Spleen (tissue), 11 donors: ENCODE measurements around the gene KCNK6. TPM values are rescaled to one million over a fixed set of nuclear protein-coding genes. Genes with fewer than 3 reads are reported as not detected.
A peak's percentile ranks its signal among the peaks of the same experiment; 100 is the strongest.

Source experiments
- DNase-seq: peaks from one replicate; pipeline ENCODE4 v3.0.0-alpha.2; 2020
- H3K27ac ChIP-seq, 8 donors: fragments of 200-600 bp; sonication (generic) in 7 of 8; 1 replicate in 4 of 8; 2 replicates in 4 of 8; pipeline versions ENCODE4 v1.5.0 to v1.8.0; 2016 to 2021; ENCODE audit warnings: inconsistent platforms in 4 of 8, mild to moderate bottlenecking in 4 of 8, moderate library complexity in 1 of 8
- H3K27me3 ChIP-seq, 7 donors: fragments of 200-600 bp; sonication (generic) in 6 of 7; replicated peaks in 1 of 7; 1 replicate in 4 of 7; 2 replicates in 3 of 7; pipeline versions ENCODE4 v1.5.0 to v1.8.0; 2016 to 2021; ENCODE audit warnings: inconsistent platforms in 3 of 7, mild to moderate bottlenecking in 1 of 7
- H3K36me3 ChIP-seq, 6 donors: fragments of 200-600 bp; sonication (generic) in 5 of 6; 1 replicate in 4 of 6; 2 replicates in 2 of 6; pipeline versions ENCODE4 v1.5.0 to v1.8.0; 2016 to 2021; ENCODE audit warnings: inconsistent platforms in 2 of 6
- H3K4me1 ChIP-seq, 6 donors: fragments of 200-600 bp; sonication (generic) in 5 of 6; 1 replicate in 3 of 6; 2 replicates in 3 of 6; pipeline versions ENCODE4 v1.5.0 to v1.8.0; 2016 to 2021; ENCODE audit warnings: inconsistent platforms in 3 of 6
- H3K4me3 ChIP-seq, 8 donors: fragments of 200-600 bp; sonication (generic) in 7 of 8; 1 replicate in 4 of 8; 2 replicates in 4 of 8; pipeline versions ENCODE4 v1.5.0 to v1.8.0; 2016 to 2021; ENCODE audit warnings: inconsistent platforms in 4 of 8, mild to moderate bottlenecking in 4 of 8, moderate library complexity in 2 of 8
- H3K9me3 ChIP-seq, 8 donors: fragments of 200-600 bp; sonication (generic) in 7 of 8; 1 replicate in 4 of 8; 2 replicates in 4 of 8; pipeline versions ENCODE4 v1.5.0 to v1.8.0; 2016 to 2021; ENCODE audit warnings: inconsistent platforms in 4 of 8
- POLR2A ChIP-seq, 3 donors: fragments of 450-650 bp; IDR thresholded peaks; one replicate each; pipeline ENCODE4 v1.5.1; 2017; ENCODE audit warnings: antibody characterized with exemption in 3 of 3, mild to moderate bottlenecking in 1 of 3
- POLR2AphosphoS5 ChIP-seq, 3 donors: sonication (generic); formaldehyde crosslinking; IDR thresholded peaks; one replicate each; pipeline ENCODE4 v1.5.1; 2017; ENCODE audit warnings: antibody characterized with exemption in 3 of 3
- WGBS, 5 donors: extraction: QIAGEN DNeasy Blood & Tissue Kit in 3 of 5; methylation state at CpG; one replicate each; pipeline versions ENCODE4 v1.1.5 to v1.1.7; 2013 to 2018; 5-methylcytosine and 5-hydroxymethylcytosine counted together
- intact Hi-C: fragments of 100-400 bp; cut with DNase I; formaldehyde crosslinking; loops from one replicate; pipeline ENCODE4 v1.15.0; 2023; ENCODE audit warnings: low total_unique reads
- polyA plus RNA-seq, 3 donors: library from polyadenylated mRNA; stranded (reverse); fragments of 200-250 nt; gene quantifications; one replicate each; pipeline ENCODE4 v1.2.1, GENCODE V29; 2013
- total RNA-seq, 7 donors: library from RNA; depleted of rRNA in 3 of 7; stranded (reverse); fragments of >200 nt in 3 of 7; fragmentation: NEBNext Ultra II Directional in 4 of 7; extraction: Animal tissue kit (Norgen Biotek cat#: 25700) in 4 of 7; gene quantifications; one replicate each; pipeline versions ENCODE4 v1.1.0 to v1.2.1, GENCODE V29; 2016 to 2021
- TF ChIP-seq, protein P1 (sequence below), 11 experiments: fragments of 200-600 bp in 7 of 11; fragments of 450-650 bp in 4 of 11; sonication (generic) in 4 of 11; IDR thresholded peaks in 8 of 11; conservative IDR thresholded peaks in 3 of 11; 1 replicate in 7 of 11; 2 replicates in 4 of 11; pipeline versions ENCODE4 v1.4.0 to v1.8.0; 2016 to 2021; ENCODE audit warnings: antibody characterized with exemption in 11 of 11, inconsistent platforms in 4 of 11, mild to moderate bottlenecking in 1 of 11
- donor health status: healthy with polysubstance abuse.
- donor health status: DM: no; HTN: no; CAD: no; lungs with moderate emphysema.
- donor health status: DM: no; HTN: no; CAD: no.
- donor health status: Bipolar disorder and iron deficiency.
- donor health status: healthy.
- donor health status: DM: no; HTN: no; CAD: no.
- donor health status: DM: yes; HTN: yes; CAD: no.

The KCNK6 gene
- total and polyA plus RNA-seq, 10 donors = 3.8 to 25.9 (median 13.6) TPM

DNA sequence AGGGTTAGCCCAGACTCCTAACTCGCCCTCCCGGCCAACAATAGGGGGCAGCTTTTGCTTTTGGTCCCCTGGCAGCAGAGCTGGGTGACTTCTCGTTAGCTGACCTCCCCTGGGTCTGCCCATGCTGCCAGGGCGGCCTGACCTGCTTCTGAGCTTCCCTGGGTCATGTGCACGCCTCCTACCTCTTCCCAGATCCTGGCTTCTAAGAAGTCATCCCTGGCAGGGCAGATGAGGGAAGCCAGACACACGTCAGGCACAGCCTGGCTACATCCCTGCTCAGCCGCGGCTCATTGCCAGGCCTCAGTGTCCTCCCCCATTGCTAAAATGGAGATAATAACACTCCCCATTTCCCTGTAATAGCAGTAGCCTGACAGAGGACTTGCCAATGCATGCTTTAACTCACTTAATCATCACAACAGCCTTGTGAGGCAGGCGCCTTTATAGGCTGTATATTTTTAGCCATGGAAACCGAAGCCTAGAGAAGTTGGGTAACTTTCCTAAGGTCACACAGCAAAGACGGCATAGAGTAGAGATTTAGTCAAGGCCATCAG lies 2.1 kb downstream of the KCNK6 start:
- H3K27me3 ChIP-seq = no peaks in the 10 kb centered on the region
- peaks cover 0 to 41% (median 18%) of the 10 kb centered on the region in 6 donors for H3K36me3 ChIP-seq
- H3K4me3 ChIP-seq = peak overlapping the region in 5 of 8 donors; percentile 64 to 74 (median 69)
- H3K9me3 ChIP-seq = no peaks in the 10 kb centered on the region
- DNase-seq = no peak
- WGBS, 5 donors = 54 to 73% (median 68%) methylated on average over 9 to 11 of the region's 11 CpGs
- H3K27ac ChIP-seq = peak overlapping the region in 7 of 8 donors; percentile 84 to 93 (median 86)
- peaks cover 26 to 79% (median 63%) of the 10 kb centered on the region in 6 donors for H3K4me1 ChIP-seq
- TF ChIP-seq POLR2A (IDR thresholded peaks at IDR 0.05) = no peak
- TF ChIP-seq POLR2AphosphoS5 (IDR thresholded peaks at IDR 0.05) = peak; percentile 64 to 80 (median 78)
- intact Hi-C loops = no loop called here

DNA sequence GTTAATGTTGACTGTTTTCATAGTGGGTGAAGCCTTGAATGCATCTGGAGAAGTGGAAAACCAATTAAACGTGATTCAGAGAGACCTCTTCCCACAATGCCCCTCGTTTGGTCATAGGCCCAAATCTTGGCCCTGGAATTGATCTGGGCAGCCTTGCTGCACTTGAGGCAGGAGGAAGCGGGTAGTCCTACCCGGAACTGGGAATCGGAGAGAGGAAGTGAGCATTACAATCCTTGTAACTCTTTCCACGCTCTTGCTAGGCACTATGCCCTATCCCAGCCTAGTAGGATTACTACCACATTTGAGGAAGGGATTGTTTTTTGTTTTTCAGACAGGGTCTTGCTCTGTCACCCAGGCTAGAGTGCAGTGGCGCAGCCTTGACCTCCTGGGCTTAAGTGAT lies 3.6 kb downstream of the KCNK6 start:
- TF ChIP-seq, protein P1, sequence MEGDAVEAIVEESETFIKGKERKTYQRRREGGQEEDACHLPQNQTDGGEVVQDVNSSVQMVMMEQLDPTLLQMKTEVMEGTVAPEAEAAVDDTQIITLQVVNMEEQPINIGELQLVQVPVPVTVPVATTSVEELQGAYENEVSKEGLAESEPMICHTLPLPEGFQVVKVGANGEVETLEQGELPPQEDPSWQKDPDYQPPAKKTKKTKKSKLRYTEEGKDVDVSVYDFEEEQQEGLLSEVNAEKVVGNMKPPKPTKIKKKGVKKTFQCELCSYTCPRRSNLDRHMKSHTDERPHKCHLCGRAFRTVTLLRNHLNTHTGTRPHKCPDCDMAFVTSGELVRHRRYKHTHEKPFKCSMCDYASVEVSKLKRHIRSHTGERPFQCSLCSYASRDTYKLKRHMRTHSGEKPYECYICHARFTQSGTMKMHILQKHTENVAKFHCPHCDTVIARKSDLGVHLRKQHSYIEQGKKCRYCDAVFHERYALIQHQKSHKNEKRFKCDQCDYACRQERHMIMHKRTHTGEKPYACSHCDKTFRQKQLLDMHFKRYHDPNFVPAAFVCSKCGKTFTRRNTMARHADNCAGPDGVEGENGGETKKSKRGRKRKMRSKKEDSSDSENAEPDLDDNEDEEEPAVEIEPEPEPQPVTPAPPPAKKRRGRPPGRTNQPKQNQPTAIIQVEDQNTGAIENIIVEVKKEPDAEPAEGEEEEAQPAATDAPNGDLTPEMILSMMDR (IDR thresholded peaks at IDR 0.05 in 8 of 11, conservative IDR thresholded peaks at IDR 0.05 in 3 of 11) = no peak
- peak in 1 of 3 donors; percentile 24 for TF ChIP-seq POLR2AphosphoS5 (IDR thresholded peaks at IDR 0.05)
- H3K27me3 ChIP-seq = no peaks in the 10 kb centered on the region
- H3K4me3 ChIP-seq = no peak overlapping the region
- H3K36me3 ChIP-seq = peaks cover 5 to 57% (median 34%) of the 10 kb centered on the region in 6 donors
- H3K27ac ChIP-seq = peak overlapping the region in 6 of 8 donors; percentile 16 to 93 (median 86)
- peaks cover 18 to 63% (median 50%) of the 10 kb centered on the region in 6 donors for H3K4me1 ChIP-seq
- H3K9me3 ChIP-seq = no peaks in the 10 kb centered on the region
- DNase-seq = no peak
- intact Hi-C loops = no loop called here
- WGBS, 5 donors = 53 to 67% (median 63%) methylated on average over 7 of the region's 7 CpGs

DNA sequence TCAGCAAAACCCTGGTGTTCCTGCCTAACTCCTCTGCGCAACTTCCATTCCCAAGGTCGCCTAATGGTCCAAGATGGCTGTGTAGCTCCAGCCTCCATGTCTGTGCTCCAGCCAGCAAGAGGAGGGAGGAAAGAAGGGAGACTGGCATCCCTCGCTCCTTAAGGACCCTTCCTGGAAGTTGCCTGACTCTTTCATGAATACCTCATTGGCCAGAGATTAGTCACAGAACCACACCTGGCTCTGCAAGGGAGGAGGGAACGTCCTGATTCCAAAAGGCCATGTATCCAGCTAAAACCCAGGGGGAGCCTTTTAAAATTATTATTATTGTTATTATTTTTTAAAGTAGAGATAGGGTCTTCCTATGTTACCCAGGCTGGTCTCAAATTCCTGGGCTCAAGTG lies 4.8 kb downstream of the KCNK6 start:
- Histone ChIP-seq H3K27ac (no peak overlapping the region), H3K9me3 (no peaks in the 10 kb centered on the region), H3K36me3 (peaks cover 5 to 68% (median 36%) of the 10 kb centered on the region in 6 donors), H3K27me3 (no peaks in the 10 kb centered on the region), H3K4me1 (peaks cover 9 to 51% (median 39%) of the 10 kb centered on the region in 6 donors), H3K4me3 (no peak overlapping the region)
- no peak for DNase-seq
- intact Hi-C loops = no loop called here
- TF ChIP-seq, protein P1 (IDR thresholded peaks at IDR 0.05 in 8 of 11, conservative IDR thresholded peaks at IDR 0.05 in 3 of 11) = no peak
- no peak for TF ChIP-seq POLR2AphosphoS5 (IDR thresholded peaks at IDR 0.05)
- no peak for TF ChIP-seq POLR2A (IDR thresholded peaks at IDR 0.05)
- WGBS, 5 donors = 85 to 97% (median 94%) methylated on average over 4 of the region's 4 CpGs

DNA sequence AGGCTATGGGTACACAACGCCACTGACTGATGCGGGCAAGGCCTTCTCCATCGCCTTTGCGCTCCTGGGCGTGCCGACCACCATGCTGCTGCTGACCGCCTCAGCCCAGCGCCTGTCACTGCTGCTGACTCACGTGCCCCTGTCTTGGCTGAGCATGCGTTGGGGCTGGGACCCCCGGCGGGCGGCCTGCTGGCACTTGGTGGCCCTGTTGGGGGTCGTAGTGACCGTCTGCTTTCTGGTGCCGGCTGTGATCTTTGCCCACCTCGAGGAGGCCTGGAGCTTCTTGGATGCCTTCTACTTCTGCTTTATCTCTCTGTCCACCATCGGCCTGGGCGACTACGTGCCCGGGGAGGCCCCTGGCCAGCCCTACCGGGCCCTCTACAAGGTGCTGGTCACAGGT lies 6.9 kb downstream of the KCNK6 start:
- H3K9me3 ChIP-seq = no peaks in the 10 kb centered on the region
- H3K36me3 ChIP-seq = peaks cover 5 to 83% (median 36%) of the 10 kb centered on the region in 6 donors
- intact Hi-C loops = no loop called here
- H3K4me3 ChIP-seq = no peak overlapping the region
- H3K27me3 ChIP-seq = no peaks in the 10 kb centered on the region
- peaks cover 0 to 30% (median 21%) of the 10 kb centered on the region in 6 donors for H3K4me1 ChIP-seq
- WGBS, 5 donors = 94 to 98% (median 95%) methylated on average over 8 to 22 of the region's 22 CpGs
- no peak overlapping the region for H3K27ac ChIP-seq
- no peak for DNase-seq
- TF ChIP-seq POLR2AphosphoS5 (IDR thresholded peaks at IDR 0.05) (no peak), POLR2A (IDR thresholded peaks at IDR 0.05) (no peak)
- TF ChIP-seq, protein P1 (IDR thresholded peaks at IDR 0.05 in 8 of 11, conservative IDR thresholded peaks at IDR 0.05 in 3 of 11) = no peak
